Keratinocyte (primary cell): ENCODE results near the gene DNAJC24. TPM values are rescaled to one million over a fixed set of nuclear protein-coding genes. Genes with fewer than 3 reads are reported as not detected.

ENCODE experiments used
- DNase-seq: peaks from one replicate; pipeline ENCODE4 v3.0.0-alpha.2; 2011; ENCODE audit warnings: low read depth, missing footprints, low spot score
- FAIRE-seq: peaks from 2 replicates; lab custom pipeline; 2011; peaks lifted over from hg19 to GRCh38; lab: Jason Lieb, UNC
- H2AFZ ChIP-seq: 2 replicates; pipeline ENCODE4 v1.6.0; 2012; ENCODE audit warnings: low read length, control low read depth, inconsistent platforms; ENCODE audit not compliant: control insufficient read depth
- H3K27ac ChIP-seq: 2 replicates; pipeline ENCODE4 v1.5.1; 2011; ENCODE audit warnings: low read length; ENCODE audit not compliant: control insufficient read depth, insufficient read depth
- H3K27me3 ChIP-seq: 3 replicates; pipeline ENCODE4 v1.6.0; 2011; ENCODE audit warnings: low read length; ENCODE audit not compliant: control insufficient read depth, insufficient read depth; ENCODE audit errors: extremely low read depth
- H3K36me3 ChIP-seq, 2 experiments: 2 replicates in 1 of 2; 3 replicates in 1 of 2; pipeline ENCODE4 v1.5.1; 2011; ENCODE audit warnings: low read length in 2 of 2, mild to moderate bottlenecking in 1 of 2; ENCODE audit not compliant: control insufficient read depth in 2 of 2, insufficient read depth in 2 of 2; ENCODE audit errors: extremely low read depth in 1 of 2
- H3K4me1 ChIP-seq: 3 replicates; pipeline ENCODE4 v1.5.1; 2011; ENCODE audit warnings: low read length; ENCODE audit not compliant: control insufficient read depth, insufficient read depth; ENCODE audit errors: extremely low read depth
- H3K4me2 ChIP-seq: 3 replicates; pipeline ENCODE4 v1.6.0; 2011; ENCODE audit warnings: low read depth, low read length; ENCODE audit not compliant: control insufficient read depth, insufficient read depth; ENCODE audit errors: extremely low read depth
- H3K4me3 ChIP-seq, 3 experiments: fragments of 200-600 bp in 1 of 3; sonication (generic) in 1 of 3; 2 replicates in 2 of 3; 3 replicates in 1 of 3; pipeline ENCODE4 v1.5.1; 2011 to 2016; ENCODE audit warnings: low read length in 3 of 3, mild to moderate bottlenecking in 3 of 3, control low read depth in 2 of 3, inconsistent platforms in 1 of 3, low read depth in 1 of 3, mixed read lengths in 1 of 3, mixed run types in 1 of 3, moderate library complexity in 1 of 3; ENCODE audit not compliant: control insufficient read depth in 2 of 3, insufficient read depth in 2 of 3; ENCODE audit errors: extremely low read depth in 1 of 3
- H3K79me2 ChIP-seq: 2 replicates; pipeline ENCODE4 v1.6.0; 2012; ENCODE audit warnings: low read length; ENCODE audit not compliant: control insufficient read depth, insufficient read depth
- H3K9ac ChIP-seq: 3 replicates; pipeline ENCODE4 v1.6.0; 2011; ENCODE audit warnings: low read length; ENCODE audit not compliant: control insufficient read depth, insufficient read depth; ENCODE audit errors: extremely low read depth
- H3K9me1 ChIP-seq: 3 replicates; pipeline ENCODE4 v1.6.0; 2011; ENCODE audit warnings: low read length; ENCODE audit not compliant: control insufficient read depth, insufficient read depth; ENCODE audit errors: extremely low read depth
- H3K9me3 ChIP-seq: 2 replicates; pipeline ENCODE4 v1.5.1; 2012; ENCODE audit warnings: low read depth, low read length; ENCODE audit not compliant: control insufficient read depth
- H4K20me1 ChIP-seq: 3 replicates; pipeline ENCODE4 v1.6.0; 2011; ENCODE audit warnings: low read length; ENCODE audit not compliant: control insufficient read depth, insufficient read depth; ENCODE audit errors: extremely low read depth
- CTCF ChIP-seq, 3 experiments: IDR thresholded peaks in 1 of 3; conservative IDR thresholded peaks in 1 of 3; optimal IDR thresholded peaks in 1 of 3; 2 replicates in 2 of 3; 3 replicates in 1 of 3; pipeline versions ENCODE3 to v1.5.1; 2011; ENCODE audit warnings: low read length in 3 of 3, mild to moderate bottlenecking in 3 of 3, moderate library complexity in 2 of 3, control low read depth in 1 of 3, inconsistent platforms in 1 of 3; ENCODE audit not compliant: insufficient read depth in 2 of 3; ENCODE audit errors: extremely low read depth in 1 of 3
- EZH2 ChIP-seq: IDR thresholded peaks from one replicate; pipeline ENCODE4 v1.6.1; 2012; ENCODE audit warnings: inconsistent platforms, mild to moderate bottlenecking, low read length, moderate library complexity
- dilution Hi-C: fragments of 300-500 bp; cut with MboI; formaldehyde crosslinking; loops from one replicate; pipeline ENCODE4 v1.7.0; 2020; ENCODE audit warnings: low sequenced_read_pairs; ENCODE audit not compliant: extremely low pct_ligation_motif_present
- polyA plus RNA-seq, 5 experiments: library from polyadenylated mRNA; depleted of rRNA in 3 of 5; stranded (reverse) in 3 of 5; stranded (forward) in 1 of 5; unstranded in 1 of 5; fragments of >200 nt; gene quantifications; 1 replicate in 1 of 5; 2 replicates in 3 of 5; 3 replicates in 1 of 5; pipeline versions ENCODE4 v1.2.1 to v1.2.3, GENCODE V29; 2011 to 2012; ENCODE audit warnings: missing spikeins in 2 of 5, low read depth in 1 of 5, low replicate concordance in 1 of 5

DNAJC24 gene
- polyA plus RNA-seq, 1 donor (not counting 4 experiments of a cell fraction or from before 2014, with no cell fraction given), result 30.3 TPM

- DNase-seq, result no peak
- Histone ChIP-seq H3K27me3 (no peaks in the 10 kb centered on the region), H3K4me2 (no peak overlapping the region), H2AFZ (no peak overlapping the region), H3K9ac (no peak overlapping the region), H3K9me1 (no peaks in the 10 kb centered on the region), H3K9me3 (no peaks in the 10 kb centered on the region), H3K79me2 (no peaks in the 10 kb centered on the region), H4K20me1 (no peaks in the 10 kb centered on the region), H3K4me1 (no peaks in the 10 kb centered on the region), H3K4me3 (no peak overlapping the region), H3K36me3 (no peaks in the 10 kb centered on the region), H3K27ac (no peak overlapping the region)
- TF ChIP-seq CTCF (optimal IDR thresholded peaks at IDR 0.05 in 1 of 3, IDR thresholded peaks at IDR 0.05 in 1 of 3, conservative IDR thresholded peaks at IDR 0.05 in 1 of 3; ENCODE audit: extremely low read depth in 1 of 3, insufficient read depth in 2 of 3, low read length in 3 of 3) (no peak), EZH2 (no peak)
- FAIRE-seq, result no peak
- dilution Hi-C loops, result no loop called here
Observed at GRCh38 chr11:31323145-31323544, 46.5 kb upstream of the DNAJC24 start.

- Histone ChIP-seq H3K4me2 (no peak overlapping the region), H2AFZ (no peak overlapping the region), H3K9me3 (no peaks in the 10 kb centered on the region), H3K4me3 (no peak overlapping the region), H3K4me1 (no peaks in the 10 kb centered on the region), H3K27ac (no peak overlapping the region), H3K9ac (no peak overlapping the region), H3K79me2 (no peaks in the 10 kb centered on the region), H3K36me3 (no peaks in the 10 kb centered on the region), H4K20me1 (no peaks in the 10 kb centered on the region), H3K9me1 (no peaks in the 10 kb centered on the region), H3K27me3 (no peaks in the 10 kb centered on the region)
- FAIRE-seq, result no peak
- DNase-seq, result peak; percentile 1
- no peak for TF ChIP-seq CTCF (optimal IDR thresholded peaks at IDR 0.05 in 1 of 3, IDR thresholded peaks at IDR 0.05 in 1 of 3, conservative IDR thresholded peaks at IDR 0.05 in 1 of 3; ENCODE audit: extremely low read depth in 1 of 3, insufficient read depth in 2 of 3, low read length in 3 of 3)
- no peak for TF ChIP-seq EZH2
- dilution Hi-C loops, result no loop called here
Observed at GRCh38 chr11:31325160-31325559, 44.5 kb upstream of the DNAJC24 start.
